OCI-LY7 (cell line): ENCODE results near the gene ABCA12.

ENCODE experiments used
- CTCF ChIP-seq: fragments of 200-600 bp; sonication (generic); conservative IDR thresholded peaks from 2 replicates; pipeline ENCODE4 v1.5.1; 2014; ENCODE audit warnings: mild to moderate bottlenecking, antibody characterized with exemption, low read length, moderate library complexity, mixed read lengths
- EZH2phosphoT487 ChIP-seq: fragments of 200-600 bp; sonication (generic); IDR thresholded peaks from 2 replicates; pipeline ENCODE4 v1.6.1; 2018; ENCODE audit warnings: low read depth, borderline replicate concordance, mild to moderate bottlenecking, mixed run types, antibody characterized with exemption, low read length, moderate library complexity, mixed read lengths

- TF ChIP-seq CTCF (no peak), EZH2phosphoT487 (no peak)
Observed at GRCh38 chr2:214995409-214995808, 143.0 kb downstream of the ABCA12 start.
